ENCODE measurements around the gene MSANTD1.

The MSANTD1 gene

DNA sequence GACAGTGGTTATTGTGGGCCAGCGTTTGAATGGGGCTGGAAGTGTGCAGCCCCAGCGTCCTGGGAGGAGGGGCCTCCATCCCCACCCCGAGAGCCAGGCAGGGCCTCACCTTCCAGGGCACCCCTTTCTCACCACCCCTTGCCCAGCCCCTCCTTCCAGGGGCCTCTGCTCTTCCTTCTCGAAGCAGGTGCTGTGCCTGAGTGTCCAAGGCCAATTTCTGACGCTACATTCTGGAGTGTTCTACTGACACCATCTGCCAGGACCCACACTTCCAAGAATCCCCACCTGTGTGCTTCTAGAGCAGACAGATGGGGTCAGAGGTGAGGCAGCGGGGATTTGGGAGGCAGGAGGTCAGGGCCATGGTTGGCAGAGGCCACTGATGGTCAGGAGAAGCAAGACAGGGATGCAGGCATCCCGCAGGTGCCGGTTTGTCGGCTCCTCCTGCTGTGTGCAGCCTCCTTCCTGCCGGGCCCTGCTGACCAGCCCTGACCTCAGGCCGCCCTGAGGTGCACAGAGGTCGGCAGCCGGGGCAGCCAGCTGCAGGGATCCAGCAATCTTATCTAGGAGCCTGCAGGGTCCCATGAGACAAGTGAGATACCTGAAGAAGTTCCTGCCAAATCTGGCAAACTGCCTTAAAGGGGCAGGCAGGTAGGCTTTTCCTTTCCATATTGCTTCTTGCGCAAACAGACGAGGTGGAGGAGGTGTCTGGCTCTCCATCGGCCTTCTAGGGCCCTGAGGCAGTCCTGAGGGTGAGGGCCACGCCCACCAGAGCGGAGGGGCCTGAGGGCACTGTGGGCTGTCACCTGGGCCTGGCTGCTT is 18.8 kb downstream of the MSANTD1 start:
- no peak for DNase-seq

DNA sequence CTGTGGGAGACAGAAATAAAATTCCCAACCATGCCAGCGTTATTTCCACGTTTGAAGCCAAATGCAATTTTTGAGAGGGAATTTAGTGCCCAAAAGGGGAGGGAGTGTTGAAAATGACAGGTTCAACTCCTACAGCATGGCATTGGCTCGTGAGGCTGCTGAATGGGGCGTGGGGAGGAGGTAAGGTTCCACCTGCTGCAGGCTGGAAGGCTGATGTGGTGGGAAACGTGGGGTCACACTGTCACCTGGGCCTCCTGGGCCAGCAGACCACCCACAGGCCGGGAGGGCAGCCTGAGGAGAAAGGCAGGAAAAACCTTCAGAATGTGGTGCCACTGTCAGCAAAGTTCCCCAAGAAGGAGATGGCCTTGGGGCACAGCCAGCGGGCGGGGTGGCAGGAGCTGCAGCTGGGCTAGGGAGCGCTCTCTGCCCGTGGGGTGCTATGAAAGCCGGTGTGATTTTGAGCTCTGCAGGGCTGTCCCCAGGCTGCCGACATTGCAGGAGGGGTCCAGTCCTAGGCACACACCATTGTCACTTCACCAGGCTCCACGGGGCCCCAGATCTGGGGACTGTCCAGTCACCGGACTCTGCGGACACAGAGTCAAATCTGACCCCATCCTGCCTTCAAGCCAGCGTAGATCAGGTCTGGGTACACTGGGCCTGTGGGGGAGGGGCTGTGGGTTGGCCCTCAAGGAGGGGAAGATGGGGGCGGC is 19.6 kb downstream of the MSANTD1 start:
- no peak for DNase-seq

DNA sequence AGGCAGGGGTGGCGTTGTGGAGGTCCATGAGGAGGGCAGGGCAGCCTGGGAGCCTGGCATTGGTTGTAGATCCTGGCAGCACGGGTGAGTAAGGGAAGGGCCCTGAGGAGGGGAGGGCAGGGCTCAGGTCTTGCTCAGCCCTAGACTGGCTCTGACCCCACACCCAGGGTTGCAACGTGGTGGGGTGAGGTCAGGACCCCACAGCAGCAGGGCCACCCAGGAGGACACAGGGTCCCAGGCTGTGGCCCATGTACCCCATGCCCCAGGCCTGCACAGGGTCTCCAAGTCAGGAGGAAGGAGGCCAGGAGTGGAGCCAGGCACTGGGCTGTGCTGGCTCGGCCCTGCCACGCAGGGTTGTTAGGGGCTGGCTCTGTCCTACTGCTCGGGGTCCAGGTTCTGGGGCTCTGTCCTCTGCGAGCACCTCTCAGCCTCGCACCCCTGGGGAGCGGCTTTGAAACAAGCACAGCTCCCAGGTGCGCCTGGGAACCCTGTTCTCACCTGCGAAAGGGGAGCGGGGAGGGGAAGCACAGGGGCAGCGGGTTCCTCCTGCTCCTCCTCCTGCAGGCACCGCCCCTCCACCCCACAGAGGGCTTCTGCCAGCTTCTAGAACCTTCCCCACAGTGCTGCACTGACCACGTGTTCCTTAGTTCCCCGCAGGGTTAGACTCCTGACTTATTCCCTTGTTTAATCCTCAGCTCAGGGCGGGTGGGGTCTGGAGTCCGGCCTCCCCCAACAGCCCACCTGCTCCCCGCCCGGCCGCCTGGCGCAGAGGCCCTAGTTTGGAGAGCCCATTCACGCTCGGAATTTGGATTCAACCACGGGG is 20.4 kb downstream of the MSANTD1 start:
- DNase-seq = no peak

DNA sequence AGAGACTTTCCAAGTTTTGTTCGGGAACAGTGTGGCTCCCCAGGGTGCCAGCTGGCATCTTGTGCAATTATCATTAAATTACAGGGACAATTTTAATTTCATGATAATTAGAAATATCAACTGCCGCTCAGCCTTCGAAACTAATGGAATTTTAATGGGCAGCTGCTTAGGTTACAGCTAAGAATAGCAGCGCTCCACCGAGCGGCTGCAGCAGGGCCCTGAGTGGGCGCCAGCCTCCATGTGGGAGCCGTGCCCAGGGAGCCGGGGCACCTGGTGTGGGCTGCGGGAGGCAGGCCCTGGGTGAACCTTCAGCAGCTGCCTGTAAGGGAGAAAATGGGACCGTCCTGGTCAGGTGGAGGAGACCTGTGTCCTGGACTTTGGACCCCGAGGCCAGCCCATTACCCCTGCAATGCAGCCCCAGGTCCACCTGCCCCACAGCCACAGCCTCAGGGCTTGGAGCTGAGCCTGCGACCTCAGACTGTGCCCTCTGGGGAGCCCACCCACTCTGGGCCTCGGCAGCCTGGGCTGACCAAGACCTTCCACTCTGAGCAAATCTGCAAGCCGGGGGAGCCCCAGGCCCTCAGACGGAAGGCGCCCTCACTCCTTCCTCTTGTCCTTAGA is 21.1 kb downstream of the MSANTD1 start:
- DNase-seq = no peak

DNA sequence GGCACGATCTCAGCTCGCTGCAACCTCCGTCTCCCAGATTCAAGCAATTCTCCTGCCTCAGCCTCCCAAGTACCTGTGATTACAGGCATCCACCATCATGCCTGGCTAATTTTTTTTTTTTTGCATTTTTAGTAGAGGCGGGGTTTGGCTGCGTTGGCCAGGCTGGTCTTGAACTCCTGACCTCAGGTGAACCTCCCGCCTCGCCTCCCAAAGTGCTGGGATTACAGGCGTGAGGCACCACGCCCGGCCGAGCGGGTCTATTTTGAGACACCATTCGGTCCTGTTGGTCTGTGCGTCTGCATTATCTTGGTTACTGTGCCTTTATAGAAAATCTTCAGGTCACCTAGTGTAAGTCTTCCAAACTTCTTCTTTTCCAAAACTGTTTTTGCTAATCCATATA is 22.2 kb downstream of the MSANTD1 start:
- no peak for DNase-seq

DNA sequence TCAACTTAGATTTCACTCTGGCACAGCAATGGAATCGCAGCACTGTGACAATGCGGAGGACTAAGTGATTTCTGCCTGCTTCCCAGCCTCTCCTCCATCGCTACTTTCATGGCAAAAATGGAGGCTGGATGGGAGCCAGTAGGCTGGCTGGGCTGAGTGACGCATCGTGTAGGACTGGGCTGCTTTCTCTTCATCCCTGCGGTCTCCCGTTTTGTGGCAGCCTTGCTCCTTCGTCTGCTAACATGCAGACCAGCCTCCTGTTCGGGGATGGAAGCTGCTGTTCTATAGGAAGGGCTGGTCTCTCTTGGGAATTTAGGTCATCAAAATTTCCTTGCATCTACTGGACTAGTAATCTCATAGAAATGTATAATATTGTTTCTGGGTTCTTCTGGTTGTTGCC is 28.0 kb downstream of the MSANTD1 start:
- no peak for DNase-seq

DNA sequence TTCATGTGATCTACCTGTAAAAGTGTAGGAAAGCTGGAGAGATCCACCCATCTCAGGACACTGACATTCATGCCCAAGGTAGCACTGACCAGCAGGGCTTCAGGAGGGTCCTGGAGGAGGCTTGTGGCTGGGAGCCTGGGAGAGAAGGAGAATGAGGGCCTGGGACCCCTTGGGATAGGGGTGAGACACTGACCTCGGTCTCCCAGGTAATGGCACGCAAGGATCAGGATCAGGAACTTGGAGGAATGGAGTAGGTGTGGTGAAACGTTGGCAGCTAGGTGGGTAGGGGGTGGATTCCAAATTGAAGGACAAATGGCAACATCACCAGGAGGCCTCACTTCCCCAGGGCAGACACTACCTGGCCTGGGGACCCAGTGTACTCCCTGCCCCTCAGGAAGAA is 31.5 kb downstream of the MSANTD1 start:
- no peak for DNase-seq

DNA sequence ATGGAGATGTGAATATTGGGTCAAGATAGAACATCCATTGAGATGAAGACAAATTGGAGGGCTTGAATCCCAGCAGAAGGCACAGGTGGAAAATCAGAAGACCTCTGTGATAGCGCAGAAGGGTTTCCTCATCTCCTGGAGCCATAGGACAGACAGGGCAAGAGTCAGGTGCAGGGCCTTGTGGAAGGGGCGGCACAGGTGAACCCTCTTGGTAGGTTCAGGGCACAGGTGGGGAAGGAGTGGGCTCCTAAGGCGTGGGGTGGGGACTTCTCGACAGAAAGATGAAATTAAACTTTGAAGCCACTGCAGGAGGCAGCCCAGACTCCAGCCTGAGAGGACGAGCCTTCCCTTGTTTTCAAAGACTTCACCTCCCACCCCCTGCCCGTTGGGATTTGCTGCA is 34.5 kb downstream of the MSANTD1 start:
- DNase-seq = no peak

DNA sequence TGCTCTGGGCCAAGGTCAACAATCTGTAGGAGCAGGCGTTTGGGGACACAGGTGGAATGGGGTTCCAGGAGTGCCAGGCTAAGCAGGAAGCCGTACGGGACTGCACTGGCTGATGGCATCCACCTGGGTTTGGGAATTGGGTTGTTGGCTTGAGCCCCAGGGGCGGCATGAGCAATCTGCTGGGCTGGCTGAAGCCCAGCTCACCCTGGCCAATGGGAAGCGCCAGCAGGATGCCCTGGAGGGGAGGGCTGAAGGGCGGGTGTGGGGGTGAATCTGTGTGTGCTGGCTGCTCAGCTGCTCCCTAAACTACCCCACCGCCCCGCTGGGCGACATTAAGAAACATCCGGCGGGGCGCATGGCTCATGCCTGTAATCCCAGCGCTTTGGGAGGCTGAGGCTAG is 35.0 kb downstream of the MSANTD1 start:
- DNase-seq = no peak

DNA sequence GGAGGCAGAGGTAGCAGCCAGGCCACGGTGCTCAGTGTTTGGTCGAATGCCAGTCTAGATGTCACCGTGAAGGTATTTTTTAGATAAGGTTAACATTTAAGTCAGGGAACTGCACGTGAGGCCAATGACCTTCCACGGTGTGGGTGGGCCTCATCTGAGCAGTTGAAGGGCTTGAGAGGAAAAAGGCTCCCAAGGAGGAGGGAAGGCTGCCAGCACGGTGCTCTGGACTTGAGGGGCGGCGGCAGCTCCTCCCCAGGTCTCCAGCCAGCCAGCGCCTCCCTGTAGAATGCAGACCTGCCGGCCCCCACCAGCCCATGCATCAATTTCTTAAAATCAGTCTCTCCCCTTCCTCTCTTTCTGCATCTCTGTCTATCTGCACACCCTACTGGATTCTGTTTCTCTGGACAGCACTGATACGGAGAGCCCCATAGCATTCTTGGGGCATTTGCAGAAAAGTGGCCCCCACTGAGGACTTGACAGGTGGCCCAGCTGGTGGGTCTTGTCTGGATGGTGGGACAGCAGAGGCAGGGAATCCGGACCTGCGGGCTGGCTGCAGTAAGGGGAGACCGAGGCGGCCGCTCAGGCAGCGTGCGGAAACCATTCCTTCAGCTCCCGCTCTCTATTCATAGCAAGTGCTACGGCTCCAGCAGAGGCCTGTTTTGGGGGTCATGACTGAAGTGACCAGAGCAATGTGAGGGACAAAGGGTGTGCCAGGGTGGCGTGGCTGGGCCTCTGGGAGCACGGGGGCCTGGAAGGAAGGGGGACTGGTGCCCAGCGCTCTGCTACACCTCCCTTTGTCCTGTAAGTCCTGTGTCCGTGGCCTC is 36.0 kb downstream of the MSANTD1 start:
- DNase-seq = no peak

DNA sequence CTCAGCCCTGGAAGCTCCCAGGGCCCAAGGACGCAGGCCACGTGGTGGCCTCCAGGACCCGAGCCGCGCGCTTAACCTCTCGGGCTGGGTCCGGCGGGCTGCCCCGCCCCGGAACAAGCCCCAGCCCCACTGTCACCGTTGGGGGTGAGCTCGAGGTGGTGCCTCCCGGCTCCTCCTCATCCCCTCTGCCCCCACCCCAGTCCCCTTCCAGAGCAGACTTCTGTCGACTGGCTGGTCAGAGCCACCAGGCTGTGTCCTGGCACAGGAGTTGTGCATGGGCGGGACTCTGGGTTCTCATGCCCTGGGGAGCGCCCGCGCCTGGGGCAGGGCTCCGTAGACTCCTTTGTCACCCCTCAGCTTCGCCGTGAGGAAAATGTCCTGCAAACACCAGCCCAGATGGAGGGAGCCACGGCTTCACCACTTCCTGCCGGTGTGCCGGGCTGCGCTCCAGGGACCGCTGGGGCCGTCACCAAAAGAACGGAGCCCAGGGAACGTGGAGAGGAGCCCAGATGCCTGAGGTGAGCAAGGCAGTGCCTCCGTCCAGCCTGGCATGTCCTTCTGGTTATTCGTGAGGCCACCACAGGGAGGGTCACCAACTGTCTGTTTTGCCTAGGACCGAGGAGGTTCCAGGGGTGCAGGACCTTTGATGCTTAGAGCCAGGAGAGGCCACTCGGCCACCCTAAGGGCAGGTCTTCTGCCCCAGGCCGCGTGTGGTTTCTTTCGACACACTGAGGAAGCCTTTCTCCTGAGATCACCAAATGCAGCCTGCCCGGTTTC is 36.8 kb downstream of the MSANTD1 start:
- peak; percentile 42 for DNase-seq

DNA sequence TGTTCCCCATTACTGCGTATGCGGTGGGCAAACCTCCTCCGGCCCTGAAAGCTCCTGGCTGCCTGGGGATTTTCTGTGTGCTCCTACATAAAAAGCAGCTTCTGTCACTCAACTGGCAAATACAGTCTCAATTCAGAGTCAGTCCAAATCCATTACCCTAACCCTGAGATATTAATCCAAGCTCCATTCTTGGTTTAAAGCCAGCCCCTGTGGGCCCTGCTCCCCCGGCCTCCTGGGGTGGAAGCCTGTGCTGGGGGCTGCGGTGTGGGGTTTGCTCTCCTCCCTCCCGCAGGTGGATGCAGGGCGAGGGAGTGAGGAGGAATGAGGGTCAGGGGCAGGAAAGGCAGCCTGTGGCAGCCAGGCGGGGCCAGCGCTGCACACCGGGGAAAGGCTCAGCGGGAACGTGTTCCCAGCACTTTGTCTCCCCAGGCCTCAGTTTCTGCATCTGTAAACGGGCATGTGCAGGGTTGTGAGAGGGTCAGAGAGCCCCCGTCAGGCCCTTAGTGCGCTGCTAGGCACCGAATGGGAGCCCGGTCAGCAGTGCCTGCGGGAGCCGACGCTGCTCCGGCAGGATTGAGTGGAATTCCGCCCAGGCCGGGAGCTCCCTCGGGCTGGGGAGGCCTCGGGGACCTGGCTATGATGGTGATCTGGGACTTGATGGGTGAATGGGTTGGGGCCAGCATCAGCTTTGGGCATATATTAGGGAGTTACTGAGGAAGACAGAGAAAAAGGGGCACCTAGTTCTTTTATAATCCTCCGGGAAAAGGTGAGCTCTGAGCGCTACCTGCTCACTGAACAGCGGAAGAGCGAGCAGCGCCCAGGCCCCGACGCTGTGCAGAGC is 37.6 kb downstream of the MSANTD1 start:
- no peak for DNase-seq

DNA sequence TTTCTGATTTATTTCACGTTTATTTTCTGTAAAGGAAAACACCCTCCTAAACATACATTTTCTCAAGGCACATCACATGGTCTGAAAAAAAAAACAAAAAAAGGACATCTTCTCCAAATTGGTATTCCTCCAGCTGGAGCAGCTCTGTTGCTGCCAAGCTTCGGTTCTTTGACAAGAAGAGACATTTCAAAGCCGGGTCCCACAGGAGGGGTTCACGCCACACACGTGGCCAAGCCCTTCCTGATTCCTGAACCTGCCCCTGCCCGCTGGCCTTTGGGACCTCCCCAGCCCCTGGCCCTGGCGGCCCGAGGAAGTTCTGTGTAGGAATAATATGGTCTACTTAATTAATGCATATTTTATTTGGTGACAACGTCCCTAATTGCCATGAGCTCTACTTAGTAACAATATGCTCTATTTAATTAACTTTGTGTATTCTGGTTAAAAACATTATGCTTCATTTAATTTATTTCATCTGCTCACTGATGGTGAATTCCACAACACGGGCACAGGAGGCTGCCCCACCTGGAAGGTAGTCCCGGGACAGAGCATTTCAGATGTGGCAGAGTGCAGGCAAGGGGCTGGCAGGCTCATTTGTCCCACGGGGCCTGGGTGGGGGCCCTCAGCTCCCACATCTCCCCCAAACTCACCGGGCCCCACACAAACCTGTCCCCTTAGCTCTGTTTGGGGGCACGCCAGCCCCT is 38.5 kb downstream of the MSANTD1 start:
- DNase-seq = no peak

DNA sequence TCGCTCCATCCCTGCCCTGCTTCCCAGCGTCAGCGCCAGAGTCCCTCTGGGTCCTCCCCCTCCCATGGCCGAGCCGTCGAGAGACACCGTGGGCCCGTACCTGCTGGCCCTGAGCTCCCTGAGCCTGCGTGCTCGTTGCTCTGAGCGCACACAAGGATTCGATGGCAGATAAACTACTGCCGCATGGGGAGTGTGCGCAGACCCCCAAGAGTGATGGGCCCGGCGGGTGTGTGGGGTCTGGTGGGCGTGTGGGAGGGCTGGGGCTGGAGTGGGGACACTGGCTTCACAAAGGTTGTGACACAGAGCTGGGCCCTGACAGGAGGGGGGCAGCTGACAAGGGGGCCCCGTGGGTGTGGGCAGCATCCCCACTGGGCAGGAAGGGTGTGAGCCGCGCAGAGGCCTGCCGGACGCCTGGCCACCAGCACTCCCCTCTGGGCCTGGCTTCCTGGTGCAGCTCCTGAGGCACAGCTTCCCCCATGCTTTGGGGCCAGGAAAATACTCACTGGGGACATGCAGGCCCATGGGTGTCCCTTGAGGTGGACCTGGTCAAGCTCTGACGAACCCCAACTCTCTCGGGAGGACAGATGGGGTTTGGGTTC is 39.1 kb downstream of the MSANTD1 start:
- no peak for DNase-seq

DNA sequence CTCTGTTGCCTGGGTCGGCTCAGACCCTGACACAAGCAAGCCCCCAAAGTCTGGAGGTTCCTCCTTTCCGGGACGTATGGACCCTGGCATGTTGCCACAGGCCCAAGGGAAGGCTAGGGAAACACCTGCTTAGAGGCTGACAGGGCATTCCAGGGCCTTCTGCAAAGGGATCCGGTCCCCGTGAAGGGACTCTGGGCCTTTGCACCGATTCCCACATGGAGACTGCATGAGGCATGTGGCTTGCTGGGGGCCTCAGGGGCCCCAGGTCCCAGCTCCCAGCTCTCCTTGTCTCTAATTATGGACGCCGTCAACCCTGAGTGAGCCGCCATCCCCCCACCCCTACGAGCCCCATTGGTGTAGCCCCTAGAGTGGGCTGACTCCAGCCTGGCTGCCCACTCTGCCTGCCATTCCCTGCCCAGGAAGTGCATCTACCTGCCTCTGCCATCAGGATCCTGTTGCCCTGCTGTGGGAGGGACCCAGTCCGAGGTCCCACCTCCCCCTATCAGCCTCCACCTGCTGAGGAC is 39.7 kb downstream of the MSANTD1 start:
- DNase-seq = no peak

DNA sequence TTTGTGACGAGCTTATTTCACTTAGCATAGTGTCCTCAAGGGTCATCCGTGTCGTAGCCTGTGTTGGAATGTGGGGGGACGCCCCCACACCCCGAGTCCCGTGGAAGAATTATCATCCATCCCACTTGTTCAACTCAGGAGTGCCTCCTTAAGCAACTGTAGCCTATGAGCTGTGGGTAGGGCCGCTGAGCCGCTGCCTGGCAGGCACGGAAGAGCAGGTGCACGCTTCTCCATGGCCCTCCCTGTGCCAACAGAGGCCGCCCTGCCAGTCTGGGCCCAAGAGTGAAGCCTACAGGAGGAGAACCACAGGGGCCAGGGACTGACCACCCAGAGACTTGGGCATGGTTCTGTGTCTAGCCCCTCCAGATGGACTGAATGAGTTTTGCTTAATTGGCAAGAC is 41.5 kb downstream of the MSANTD1 start:
- DNase-seq = no peak

DNA sequence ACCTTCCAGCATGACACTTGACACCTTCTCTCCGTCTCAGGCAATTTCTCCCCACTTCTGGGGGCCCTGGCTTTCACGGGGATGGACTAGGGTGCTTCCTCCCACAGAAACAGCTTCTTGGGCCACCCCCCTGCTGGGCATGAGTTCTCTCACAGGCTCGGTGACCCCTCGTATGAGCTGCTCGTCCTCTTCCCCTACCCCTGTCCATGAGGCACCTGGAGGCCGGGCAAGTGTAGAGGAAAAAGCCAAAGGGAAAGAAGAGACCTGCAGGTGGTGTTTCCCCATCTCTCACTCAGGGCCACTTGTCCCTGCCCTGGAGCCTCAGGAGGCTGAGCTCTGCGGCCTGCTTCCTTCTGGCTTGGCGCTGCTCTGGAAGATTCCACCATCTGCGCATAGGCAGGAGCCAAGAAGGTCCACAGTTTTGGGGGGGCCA is 41.9 kb downstream of the MSANTD1 start:
- DNase-seq = no peak

DNA sequence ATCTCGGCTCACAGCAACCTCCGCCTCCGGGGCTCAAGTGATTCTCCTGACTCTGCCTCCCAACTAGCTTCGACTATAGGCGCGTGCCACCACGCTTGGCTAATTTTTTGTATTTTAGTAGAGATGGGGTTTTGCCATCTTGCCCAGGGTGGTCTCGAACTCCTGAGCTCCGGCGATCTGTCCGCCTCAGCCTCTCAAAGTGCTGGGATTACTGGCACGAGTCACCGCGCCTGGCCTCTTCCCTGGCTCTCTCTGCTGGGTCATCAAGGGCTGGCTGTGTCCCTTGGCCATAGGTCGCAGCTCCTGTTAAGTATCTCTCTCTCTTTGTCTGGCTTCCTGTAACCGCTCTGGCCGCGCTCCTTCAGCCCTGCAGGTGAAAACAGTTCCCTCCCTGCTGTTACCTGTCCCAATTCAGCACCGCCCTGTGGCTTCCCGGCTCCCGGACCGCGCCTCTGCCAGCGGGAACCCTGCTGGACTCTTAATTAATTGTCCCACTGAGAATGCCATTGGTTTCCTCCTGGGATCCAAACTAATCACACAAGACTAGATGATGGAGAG is 42.5 kb downstream of the MSANTD1 start:
- DNase-seq = no peak
